ENCODE results near the gene DRC1.

The DRC1 gene

GRCh38 chr2:26444236-26444635, 42.5 kb downstream of the DRC1 start:
- no peak for DNase-seq (ENCODE audit: low read depth, low spot score)

DNA sequence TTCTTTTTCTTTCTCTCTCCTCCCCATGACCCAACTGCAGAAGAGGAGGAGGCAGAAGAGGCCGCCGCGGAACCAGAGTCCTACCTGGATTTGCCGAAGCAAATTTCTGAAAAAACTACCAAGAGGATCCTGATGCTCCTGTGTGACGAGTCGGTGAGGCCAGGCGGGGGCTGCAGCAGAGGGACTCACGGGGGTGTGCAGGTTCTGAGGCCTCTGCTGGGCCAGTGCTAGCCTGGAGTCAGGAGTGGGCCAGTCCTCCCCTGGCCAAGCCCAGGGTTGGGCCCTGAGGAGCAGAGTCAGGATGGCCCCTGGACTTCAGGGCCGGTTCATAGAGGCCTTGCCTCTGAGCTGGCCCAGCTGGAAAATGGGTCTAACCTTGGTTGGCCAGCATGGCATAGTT, 46.9 kb downstream of the DRC1 start:
- no peak for DNase-seq (ENCODE audit: low read depth, low spot score)

DNA sequence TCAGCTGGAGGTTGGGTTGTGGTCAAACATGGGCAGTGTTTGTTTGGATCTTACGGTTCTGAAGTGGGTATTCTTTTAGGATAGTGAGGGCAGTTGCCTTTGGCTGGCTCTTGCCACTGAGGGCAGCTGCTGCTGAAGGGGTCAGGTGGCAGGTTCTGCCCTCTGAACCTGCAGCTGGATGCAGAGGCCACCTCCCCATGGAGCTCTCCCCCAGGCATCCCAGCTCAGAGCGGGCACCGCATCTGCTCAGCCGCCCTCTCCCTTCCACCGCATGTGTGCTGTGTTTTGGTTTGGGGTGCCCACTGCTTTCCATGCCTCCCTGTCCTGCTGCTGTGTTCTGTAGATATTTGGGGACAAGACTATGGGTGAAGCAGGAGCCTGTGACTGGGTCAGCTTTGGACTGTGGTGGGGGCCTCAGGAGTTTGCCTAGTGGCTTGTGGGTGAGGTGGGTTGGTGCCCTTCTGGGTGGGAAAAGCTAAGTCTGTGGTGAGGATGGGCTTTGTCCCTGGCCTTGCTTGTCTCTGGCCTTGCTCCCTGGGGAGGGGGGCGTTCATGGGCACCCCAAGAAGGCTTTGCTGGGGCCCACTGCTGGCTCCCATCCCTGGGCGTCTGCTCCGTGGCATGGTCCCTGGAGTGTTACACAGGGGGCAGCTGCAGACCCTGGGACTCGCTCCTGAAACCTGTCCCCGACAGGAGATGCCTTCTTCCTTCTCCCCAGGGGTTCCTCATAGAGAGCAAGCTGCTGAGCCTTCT, 47.7 kb downstream of the DRC1 start:
- DNase-seq (ENCODE audit: low read depth, low spot score): no peak

DNA sequence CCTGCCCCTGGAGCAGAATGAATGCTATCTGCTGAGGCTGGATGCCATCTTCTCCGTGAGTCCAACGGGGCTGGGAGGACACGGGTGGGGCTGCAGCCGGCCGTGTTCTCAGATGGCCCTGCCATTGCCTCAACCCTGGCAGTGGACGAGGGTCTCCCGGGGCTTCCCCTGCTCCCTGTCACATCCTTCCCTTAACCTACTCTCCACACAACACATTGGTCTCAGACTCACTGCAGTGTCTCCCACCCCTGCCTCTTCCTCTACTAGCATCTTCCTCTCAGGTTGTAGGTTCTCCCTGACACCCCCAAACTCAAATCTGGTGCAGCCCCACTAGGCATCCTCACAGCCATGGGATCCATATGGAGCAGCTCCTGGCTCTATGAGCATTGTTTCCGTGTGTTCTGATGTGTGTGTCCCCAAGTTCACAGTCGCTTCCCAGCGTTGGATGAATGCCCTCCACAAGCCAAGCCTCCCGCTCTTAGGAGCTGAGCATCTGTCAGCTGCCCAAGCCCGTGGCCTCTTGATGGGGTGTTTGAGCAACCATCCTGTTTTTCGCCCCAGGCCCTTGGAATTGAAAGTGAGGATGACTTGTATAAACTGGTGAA, 48.4 kb downstream of the DRC1 start:
- DNase-seq (ENCODE audit: low read depth, low spot score): no peak

- DNase-seq (ENCODE audit: low read depth, low spot score): no peak
Observed at GRCh38 chr2:26451700-26452099, 50.0 kb downstream of the DRC1 start.

GRCh38 chr2:26453421-26454329, 52.0 kb downstream of the DRC1 start:
- DNase-seq (ENCODE audit: low read depth, low spot score): no peak

- no peak for DNase-seq (ENCODE audit: low read depth, low spot score)
Observed at GRCh38 chr2:26454561-26455001, 52.9 kb downstream of the DRC1 start.

DNA sequence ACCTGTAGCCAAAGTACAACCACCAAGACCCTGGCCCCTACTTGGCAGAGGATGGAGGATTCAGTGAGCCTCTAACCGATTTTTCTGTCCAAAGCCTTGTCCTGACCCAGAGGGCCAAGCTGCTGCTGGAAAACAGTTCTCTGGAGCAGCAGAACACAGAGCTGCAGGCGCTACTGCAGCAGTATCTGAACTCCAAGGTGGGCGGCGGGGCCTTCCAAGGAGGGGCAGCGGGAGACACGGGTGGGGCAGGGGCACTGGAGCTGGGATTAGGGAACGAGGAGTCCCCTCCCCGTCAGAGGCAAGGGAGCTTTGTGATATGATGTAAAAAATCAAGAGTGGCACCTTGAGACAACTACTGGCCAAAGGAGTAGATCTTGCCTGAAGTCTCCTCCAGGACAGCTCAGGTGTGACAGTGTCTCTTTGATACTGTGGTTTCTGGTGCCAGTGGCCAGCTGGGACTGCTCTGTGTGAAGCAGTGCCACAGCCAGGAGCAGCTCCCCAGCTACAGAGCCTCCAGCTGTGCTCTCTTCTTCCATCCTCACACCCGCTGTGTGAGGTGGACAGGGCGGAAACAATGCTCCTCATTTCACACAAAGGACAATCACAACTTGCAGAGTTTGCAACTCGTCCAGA, 53.4 kb downstream of the DRC1 start:
- DNase-seq (ENCODE audit: low read depth, low spot score): no peak

DNA sequence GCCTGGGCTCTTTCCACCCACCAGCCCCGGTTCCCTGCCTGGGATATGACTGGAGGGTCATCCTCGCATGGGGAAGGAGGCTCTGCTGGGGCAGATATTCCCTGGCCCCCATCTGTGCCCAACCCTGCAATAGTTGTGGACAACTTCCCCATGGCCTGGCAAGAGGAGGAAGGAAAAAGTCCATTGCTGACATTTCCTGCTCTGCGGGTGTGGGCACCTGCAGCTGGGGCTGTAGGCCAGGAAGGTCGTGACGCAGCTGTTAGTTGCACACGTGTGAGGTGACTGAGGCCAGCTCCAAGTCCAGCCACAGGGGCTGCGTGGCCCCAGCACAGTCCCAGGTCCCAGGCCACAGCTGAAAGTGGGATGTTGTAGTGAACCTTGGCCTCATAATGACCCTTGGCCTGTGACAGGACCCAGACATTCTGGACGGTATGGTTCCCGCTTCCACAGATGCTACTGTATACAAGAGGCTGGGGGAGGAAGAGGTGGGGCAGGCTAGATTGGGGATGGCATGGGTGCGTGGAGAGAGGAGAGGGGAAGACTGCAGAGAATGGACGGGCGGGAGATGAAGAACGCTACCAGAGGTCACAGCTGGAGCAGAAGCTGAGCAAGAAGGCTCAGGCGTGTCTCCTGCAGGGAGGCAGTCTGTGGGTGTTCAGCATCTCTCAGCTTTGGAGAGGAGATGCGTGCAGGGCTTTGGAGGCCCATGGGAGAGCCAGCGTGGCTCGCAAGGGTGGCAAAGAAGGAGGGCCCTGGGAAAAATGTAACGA, 54.1 kb downstream of the DRC1 start:
- no peak for DNase-seq (ENCODE audit: low read depth, low spot score)

DNA sequence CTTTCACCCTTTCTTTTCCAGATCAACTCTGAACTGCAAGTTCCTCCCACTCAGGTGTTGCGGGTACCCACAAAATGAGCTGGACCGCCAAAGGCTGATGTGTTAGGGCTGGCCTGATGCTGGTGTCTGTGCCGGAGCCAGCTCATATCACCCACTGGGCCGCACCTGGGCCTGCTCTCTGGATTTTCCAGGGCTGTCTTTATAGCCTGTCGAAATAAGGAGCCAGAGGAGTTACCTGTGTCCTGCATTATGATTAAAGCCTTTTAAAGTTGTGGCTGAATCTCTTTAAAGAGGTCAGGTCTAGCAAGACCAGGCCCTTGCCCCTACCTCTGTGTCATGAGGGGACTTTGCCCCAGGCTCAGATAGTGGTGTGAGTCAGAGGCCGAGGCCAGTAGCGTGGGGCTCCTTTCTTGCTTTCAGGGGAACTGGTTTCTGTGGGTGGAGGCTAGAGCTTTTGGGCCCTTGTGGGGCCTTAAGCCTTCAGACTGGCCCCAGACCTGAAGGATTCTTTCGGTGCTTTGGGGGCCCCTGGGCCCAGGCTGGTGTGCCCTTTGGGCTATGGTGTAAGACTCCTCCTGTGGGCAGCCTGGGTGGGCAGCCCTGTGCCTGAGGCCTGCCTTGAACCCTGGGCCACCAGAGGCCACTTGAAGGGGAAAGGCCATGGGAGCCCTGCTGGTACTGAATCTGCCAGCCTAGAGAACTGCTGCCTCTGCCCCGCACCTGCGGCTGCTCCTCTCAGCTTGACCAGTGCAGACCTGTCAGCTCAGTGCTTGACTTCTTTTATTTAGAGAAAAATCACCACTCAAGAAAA, 54.9 kb downstream of the DRC1 start:
- DNase-seq (ENCODE audit: low read depth, low spot score): no peak

GRCh38 chr2:26457251-26457666, 55.5 kb downstream of the DRC1 start:
- DNase-seq (ENCODE audit: low read depth, low spot score): no peak

DNA sequence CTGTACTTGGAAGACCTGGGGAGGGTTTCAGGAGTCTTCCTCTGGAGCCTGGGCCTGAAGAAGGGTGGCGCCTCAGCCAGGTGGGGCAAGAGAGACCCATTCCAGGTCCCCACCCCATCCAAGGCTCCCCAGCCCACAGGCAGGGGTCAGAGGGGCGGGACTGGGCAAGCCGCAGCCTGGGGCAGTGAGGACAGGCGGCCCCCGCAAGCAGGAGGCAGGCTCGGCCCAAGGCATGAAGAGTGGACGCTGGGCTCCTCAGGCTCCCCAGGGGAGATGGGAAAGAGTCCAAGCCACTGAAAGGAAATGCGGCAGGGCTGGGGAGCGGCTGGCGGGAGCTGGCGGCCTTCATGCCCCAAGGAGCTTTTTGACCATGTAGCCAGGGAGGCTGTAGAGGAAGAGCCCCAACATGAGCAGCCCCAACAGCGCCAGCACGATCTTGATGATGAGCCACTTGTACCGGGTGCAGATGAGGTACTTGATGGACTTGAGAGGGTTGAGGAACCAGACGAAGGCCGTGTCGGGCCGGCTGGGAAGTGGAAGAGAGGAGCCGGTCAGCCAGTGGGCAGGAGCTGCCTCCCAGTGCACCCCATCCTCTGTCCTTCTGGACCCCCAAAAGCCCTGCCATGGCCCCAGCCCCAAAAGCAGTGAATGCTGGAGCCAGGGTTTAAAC, 56.1 kb downstream of the DRC1 start:
- DNase-seq (ENCODE audit: low read depth, low spot score): no peak

DNA sequence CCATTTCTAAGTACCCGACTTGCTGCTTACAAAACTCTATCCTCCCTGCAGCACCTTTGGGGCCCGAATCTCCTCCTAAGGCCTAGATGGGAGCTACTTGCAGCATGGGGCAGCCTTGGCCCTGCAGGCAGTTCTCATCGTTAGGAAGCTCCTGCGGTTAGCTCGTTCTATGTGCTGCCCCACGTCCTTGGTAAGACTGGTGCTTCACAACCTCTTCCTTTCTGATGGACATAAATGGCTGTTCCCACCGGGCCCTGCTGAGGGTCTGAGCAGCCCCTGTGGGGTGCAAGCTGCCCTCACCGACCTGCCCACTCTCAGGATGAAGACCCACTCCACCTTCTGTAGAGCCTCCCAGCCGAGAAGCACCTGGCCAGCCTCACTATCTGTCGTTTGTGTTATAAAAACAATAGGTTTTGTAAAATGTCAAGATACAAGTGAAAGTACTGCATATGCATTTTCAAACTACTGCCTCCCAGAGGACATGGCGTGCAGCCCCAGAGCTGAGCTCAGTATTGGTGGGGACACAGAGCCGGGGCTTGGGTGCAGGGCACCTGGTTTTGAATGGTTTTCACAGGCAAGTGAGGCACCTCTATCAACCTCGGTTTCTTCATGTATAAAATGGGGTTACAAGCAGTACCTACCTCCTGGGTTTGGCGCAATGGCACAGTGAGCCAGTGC, 56.8 kb downstream of the DRC1 start:
- DNase-seq (ENCODE audit: low read depth, low spot score): no peak

DNA sequence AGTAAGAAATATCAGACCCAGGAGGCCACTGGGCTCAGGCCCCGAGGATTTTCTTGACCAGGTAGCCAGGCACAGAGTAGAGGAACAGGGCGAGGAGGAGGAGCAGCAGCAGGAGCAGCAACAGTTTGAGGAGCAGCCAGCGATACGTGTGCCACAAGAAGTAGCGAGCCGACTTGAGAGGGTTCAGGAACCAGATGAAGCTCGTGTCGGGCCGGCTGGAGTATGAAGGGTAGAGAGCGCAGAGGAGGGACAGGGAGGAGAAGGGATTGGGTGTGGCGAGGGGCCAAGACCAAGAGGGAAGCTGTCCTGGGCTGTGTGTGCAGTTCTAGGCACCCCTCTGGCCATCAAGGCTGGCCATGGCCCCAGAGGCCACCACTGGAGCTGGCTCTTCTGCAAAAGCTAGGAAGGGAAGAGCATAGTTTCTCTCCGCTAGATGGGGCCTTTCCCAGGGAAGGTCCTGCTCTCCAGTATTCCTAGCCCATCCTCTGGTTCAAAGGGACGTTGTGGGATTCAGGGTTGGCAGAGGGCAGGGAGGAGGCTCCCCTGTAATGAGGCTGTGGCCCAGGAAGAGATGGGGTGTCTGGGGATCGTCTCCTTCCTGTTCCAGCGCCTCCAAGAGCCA, 58.4 kb downstream of the DRC1 start:
- no peak for DNase-seq (ENCODE audit: low read depth, low spot score)

DNA sequence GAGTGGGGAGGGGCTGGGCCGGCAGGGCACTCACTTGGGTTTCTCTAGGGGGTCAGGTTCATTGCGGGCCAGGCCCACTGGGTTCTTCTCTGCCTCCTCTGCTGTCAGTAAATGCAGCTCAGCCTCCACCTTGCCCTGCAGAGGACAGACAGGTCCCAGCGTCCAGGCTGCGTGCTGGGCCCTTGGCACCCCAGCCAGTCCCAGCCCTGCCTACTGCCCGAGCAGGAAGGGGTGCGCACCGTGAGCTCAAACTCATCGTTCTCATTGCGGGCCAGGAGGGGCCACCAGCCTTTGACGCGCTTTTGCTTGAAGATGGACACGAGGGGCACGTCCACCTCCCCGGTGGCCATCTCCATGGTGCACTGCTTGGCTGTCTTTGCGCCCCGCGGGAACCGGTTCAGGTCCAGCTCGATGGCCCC, 58.9 kb downstream of the DRC1 start:
- no peak for DNase-seq (ENCODE audit: low read depth, low spot score)

- DNase-seq (ENCODE audit: low read depth, low spot score): no peak
Observed at GRCh38 chr2:26461601-26462023, 59.9 kb downstream of the DRC1 start.

- no peak for DNase-seq (ENCODE audit: low read depth, low spot score)
Observed at GRCh38 chr2:26462100-26462499, 60.4 kb downstream of the DRC1 start.

DNA sequence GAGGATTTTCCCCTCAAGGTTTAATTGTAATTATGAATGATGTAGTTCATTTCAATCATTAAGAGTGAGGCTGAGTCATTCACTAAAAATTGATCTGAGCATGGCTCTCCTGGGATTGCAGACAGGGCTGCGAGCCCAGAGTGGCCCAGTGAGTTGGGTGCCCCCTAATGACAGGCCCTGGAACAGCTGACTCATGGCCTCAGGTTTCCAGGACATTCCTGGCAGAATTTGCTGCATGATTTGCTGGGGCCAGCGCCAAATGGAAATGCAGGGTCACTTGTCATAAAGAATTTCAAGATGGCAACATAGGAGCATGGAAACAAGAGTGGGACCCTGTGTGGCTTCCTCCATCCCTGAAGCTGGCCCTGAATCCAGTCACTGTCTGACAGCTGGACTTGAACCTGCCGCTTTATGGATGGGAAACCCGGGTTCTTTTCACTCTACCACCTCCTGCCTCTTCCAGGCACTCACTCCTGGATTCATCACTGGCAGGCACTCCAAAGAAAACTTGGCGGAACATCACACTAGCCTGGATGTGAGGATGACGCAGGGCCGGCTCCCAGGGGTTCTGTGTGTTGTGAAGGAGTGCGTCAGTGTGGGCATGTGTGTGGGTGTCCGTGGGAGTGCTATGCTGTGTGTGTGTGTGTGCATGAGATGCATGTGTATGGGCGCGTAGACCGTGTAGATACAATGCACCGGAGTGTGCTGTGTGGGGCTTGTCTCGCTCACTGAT, 61.0 kb downstream of the DRC1 start:
- no peak for DNase-seq (ENCODE audit: low read depth, low spot score)
